Coronary artery (tissue), 2 donors: ENCODE results near the gene SLC4A7.

ENCODE experiments used
- DNase-seq: peaks from one replicate; pipeline ENCODE4 v3.0.0-alpha.2; 2017; ENCODE audit warnings: low spot score
- H3K27ac ChIP-seq, 2 donors: fragments of 200-600 bp; sonication (generic); one replicate each; pipeline ENCODE4 v1.5.1; 2016 to 2019
- H3K4me3 ChIP-seq: fragments of 200-600 bp; sonication (generic); 2 replicates; pipeline ENCODE4 v1.5.1; 2016; ENCODE audit warnings: mild to moderate bottlenecking, moderate library complexity
- TF ChIP-seq, protein P1 (sequence below): fragments of 200-600 bp; sonication (generic); IDR thresholded peaks from one replicate; pipeline ENCODE4 v1.5.1; 2019; ENCODE audit warnings: antibody characterized with exemption

SLC4A7 gene

DNA sequence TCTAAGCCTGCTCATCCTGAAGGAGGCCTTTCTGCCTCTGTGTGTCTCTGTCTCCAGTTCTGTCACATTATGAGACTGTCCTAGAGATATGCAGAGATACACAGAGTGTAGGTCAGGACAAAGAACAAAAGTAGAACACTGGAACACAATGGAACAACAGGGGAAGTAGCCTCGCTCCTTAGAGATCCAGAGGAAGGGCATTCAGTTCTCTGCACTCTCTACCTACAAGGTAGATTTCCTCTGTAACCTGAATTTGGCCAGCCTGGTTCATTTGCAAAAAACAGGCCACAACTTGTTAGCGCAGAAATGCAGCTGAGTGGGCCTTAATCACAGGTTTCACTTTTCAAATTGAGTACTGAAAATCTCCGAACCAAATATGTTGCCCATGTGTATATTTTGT, 134.4 kb downstream of the SLC4A7 start:
- no peak for DNase-seq
- no peak overlapping the region for H3K4me3 ChIP-seq
- no peak overlapping the region for H3K27ac ChIP-seq
- TF ChIP-seq, protein P1, sequence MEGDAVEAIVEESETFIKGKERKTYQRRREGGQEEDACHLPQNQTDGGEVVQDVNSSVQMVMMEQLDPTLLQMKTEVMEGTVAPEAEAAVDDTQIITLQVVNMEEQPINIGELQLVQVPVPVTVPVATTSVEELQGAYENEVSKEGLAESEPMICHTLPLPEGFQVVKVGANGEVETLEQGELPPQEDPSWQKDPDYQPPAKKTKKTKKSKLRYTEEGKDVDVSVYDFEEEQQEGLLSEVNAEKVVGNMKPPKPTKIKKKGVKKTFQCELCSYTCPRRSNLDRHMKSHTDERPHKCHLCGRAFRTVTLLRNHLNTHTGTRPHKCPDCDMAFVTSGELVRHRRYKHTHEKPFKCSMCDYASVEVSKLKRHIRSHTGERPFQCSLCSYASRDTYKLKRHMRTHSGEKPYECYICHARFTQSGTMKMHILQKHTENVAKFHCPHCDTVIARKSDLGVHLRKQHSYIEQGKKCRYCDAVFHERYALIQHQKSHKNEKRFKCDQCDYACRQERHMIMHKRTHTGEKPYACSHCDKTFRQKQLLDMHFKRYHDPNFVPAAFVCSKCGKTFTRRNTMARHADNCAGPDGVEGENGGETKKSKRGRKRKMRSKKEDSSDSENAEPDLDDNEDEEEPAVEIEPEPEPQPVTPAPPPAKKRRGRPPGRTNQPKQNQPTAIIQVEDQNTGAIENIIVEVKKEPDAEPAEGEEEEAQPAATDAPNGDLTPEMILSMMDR = no peak

DNA sequence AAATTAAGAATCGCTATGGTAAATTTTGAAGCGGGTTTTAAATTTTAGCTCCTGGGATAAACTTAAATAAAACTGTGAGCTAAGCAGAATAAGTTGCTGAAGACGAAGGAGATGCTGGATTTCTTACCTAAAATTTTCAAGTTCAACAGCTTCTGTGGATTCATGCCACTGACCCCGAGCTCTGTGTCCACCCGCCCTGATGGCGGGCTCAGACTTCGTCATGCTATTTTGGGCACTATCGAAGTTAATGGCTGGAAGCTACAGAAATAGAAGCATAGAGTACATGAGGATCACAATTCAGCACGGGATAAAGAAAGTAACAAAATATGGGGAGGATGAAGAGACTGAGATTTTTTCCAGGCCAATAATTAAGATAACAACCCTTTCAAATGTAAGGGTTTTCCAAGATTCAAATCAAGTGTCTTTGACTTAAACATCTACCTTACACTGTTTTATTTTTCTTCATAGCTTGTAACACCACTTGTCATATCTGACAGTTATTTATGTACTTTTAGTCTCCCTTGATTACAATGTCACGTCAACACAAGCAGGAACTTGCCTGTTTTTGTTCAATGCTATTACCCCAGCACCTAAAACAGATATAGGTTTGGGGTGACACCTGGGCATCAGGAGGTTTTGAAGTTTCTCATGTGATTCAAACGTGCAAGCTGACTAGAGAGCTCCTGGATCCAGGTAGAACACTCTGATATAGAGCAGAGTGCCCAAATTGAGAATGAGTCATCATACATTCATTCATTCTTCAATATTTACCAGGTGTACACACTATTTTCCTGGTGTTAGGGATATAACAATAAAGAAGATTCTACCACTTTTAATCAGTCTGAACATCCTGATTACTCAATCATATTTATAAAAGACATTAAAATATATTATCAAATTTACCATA, 138.0 kb downstream of the SLC4A7 start:
- no peak for DNase-seq
- TF ChIP-seq, protein P1 = no peak
- H3K27ac ChIP-seq = no peak overlapping the region

DNA sequence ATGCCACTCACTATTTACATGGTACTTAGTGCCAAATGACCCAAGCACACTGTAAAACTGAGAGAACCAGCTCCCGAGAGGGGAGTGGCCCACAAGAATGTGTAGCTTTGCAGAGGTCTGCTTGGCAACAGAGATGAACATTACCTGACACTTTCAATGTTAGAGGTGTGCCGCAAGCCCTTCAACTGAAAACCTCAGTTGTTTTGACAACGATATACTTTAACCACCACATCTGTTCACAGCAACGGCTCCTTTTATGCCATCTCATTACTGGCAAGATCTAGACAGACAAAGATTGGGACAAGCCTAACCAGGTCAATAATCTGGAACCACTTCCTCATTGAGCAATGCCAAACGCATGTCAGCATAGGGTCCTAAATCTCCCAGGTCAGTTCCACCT, 138.7 kb downstream of the SLC4A7 start:
- Histone ChIP-seq H3K27ac (no peak overlapping the region), H3K4me3 (no peak overlapping the region)
- TF ChIP-seq, protein P1 = no peak
- no peak for DNase-seq

More for the DNA sequence above, 138.0 kb downstream of the SLC4A7 start:
- no peak overlapping the region for H3K4me3 ChIP-seq

DNA sequence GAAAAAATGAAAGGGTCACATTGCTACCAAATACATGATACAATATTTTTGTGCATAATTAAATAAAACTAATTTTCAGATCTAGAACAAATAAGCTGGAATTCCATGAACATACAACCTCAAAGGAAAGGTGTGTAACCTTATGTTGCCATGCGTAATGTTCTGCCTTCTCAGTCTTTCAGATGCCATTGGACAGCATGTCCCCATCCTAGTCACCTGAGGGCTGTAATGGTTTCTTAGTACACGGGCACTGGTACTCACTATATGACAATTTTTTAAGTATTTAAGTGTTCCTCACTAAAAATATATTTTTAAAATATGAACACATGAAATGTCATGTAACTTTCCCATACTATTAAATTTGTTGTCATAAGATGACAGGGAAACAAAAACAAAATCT, 139.1 kb downstream of the SLC4A7 start:
- Histone ChIP-seq H3K27ac (no peak overlapping the region), H3K4me3 (no peak overlapping the region)

DNA sequence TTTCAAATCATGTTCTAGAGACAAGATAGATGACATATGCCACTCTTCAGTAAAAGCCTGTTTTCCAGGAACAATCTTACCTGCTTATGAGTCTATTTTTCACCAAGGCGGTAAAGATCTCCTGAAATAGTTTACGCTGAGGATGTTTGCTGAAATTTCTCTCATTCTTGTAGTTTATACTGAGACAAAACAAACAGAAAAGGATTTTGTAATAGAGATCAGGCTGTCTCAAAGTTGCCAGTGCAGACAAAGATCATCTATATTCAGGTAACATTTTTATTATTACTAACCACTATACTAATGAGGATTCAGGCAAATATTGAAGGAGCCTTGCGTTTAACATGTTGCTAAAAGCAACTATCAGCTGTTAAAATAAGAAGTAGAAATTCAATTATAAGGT, 140.0 kb downstream of the SLC4A7 start:
- no peak for DNase-seq

More for the DNA sequence above, 139.1 kb downstream of the SLC4A7 start:
- no peak for DNase-seq
- TF ChIP-seq, protein P1 = no peak

DNA sequence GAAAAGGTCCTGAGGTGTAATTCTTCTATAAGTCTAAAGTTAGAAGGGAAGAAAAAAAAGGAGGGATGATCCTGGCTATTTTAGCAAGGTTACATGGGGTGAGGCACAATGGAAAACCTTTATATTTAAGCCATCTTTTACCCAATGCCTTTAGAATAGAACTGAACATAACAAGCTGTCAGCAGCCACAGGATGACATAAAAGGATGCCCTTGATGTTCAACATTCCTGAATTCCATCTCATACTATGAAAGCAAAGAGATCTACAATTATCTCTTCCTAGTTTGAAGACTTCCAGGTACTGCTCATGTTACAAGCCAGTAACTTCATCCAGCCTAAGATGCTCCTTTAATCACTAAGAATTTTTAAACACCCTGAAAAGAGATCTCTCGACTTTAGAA, 141.9 kb downstream of the SLC4A7 start:
- no peak overlapping the region for H3K27ac ChIP-seq
- TF ChIP-seq, protein P1 = no peak
- no peak for DNase-seq
- H3K4me3 ChIP-seq = no peak overlapping the region

More for the DNA sequence above, 140.0 kb downstream of the SLC4A7 start:
- Histone ChIP-seq H3K27ac (no peak overlapping the region), H3K4me3 (no peak overlapping the region)
- TF ChIP-seq, protein P1 = no peak

DNA sequence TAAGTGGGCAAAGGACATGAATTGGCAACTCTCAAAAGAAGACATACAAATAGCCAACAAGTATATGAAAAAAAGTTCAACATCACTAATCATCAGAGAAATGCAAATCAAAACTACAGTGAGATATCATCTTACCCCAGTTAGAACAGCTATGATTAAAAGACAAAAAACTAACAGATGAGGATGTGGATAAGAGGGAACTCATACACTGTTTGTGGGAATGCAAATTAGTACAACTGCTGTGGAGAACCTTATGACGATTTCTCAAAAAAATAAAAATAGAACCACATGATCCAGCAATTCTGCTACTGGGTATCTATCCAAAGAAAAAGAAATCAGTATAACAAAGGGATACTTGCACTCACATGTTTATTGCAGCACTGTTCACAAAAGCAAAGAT, 143.7 kb downstream of the SLC4A7 start:
- TF ChIP-seq, protein P1 = no peak

More for the DNA sequence above, 143.7 kb downstream of the SLC4A7 start:
- H3K27ac ChIP-seq = no peak overlapping the region
- DNase-seq = no peak
- no peak overlapping the region for H3K4me3 ChIP-seq
